ENCODE measurements around the gene HOMER3.
"Not testable (repeated sequence)": the region's sequence is repeated elsewhere in the genome, so short reads cannot be mapped to it uniquely, and the experiment has no call there.

HOMER3 gene

DNA sequence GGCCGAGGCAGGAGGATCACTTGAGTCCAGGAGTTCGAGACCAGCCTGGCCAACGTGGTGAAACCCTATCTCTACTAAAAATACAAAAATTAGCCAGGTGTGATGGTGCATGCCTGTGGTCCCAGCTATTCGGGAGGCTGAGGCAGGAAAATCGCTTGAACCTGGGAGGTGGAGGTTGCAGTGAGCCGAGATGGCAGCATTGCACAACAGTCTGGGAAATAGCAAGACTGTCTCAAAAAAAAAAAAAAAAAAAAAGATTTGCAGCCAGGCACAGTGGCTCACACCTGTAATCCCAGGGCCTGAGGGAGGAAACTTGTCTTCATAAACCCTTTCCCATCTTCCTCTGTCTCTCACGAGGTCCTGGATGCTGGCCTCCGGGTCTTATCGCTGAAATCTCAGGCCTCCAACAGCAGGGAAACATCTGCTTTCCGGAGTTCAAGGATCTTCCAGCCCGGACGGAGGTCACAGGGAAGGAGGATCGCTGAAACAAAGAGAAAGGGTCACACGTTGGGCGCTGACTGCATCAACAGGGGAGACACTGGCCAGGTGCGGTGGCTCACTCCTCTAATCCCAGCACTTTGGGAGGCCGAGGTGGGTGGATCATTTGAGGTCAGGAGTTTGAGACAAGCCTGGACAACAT lies 11.5 kb upstream of the HOMER3 start:
- DNase-seq: not testable (repeated sequence)

DNA sequence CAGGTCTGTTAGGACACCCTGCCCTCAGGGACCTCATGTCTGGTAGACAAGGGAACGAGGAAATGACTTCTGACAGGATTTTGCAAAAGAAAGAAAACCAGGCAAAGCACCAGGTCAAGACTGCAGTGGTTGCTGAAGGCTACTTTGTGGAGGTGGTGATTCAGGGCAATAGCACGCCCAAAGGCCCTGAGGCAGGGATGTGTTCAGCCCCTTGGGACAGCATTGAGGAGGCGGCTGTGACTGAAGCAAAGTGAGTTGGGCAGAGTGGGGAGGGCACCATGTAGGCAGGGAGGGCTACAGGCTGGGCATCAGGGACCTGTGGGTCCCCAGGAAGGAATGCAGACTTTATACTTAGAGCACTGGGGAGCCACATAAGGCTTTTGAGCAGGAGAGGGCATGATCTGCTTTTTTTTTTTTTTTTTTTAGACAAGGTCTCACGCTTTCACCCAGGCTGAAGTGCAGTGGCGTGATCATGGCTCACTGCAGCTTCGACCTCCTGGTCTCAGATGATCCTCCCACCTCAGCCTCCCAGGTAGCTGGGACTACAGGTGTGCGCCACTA lies 10.8 kb upstream of the HOMER3 start:
- no peak for DNase-seq

DNA sequence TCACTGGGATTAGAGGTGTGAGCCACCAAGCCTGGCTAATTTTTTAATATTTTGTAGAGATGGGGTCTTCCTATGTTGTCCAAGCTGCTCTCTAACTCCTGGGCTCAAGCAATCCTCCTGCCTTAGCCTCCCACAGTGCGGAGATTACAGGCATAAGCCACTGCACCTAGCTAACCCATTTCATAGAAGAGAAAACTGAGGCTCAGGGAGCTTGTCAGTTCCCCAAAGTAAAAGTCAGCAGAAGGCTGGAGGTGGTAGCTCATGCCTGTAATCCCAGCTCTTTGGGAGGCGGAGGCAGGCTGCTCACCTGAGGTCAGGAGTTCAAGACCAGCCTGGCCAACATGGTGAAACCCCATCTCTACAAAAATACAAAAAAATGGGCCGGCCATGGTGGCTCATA lies 8.8 kb upstream of the HOMER3 start:
- no peak for DNase-seq

DNA sequence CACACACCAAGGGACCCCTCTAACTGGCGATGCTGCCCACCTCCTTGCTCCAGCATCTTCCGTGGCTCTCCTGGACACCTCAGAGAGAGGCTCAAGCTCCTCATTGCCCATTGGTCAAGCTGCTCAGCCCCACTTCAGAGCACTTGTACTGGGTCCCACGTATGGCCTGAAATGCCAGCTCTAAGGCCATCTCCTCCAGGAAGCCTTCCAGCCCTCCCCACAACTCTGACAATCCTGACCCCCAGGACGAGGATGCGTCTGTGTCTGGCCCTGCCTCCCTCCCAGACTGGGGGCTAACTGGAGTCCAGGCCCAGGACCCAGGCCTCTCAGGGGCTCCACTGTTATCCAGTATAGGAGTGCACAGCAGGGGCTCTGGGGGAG lies 7.9 kb upstream of the HOMER3 start:
- DNase-seq: no peak

DNA sequence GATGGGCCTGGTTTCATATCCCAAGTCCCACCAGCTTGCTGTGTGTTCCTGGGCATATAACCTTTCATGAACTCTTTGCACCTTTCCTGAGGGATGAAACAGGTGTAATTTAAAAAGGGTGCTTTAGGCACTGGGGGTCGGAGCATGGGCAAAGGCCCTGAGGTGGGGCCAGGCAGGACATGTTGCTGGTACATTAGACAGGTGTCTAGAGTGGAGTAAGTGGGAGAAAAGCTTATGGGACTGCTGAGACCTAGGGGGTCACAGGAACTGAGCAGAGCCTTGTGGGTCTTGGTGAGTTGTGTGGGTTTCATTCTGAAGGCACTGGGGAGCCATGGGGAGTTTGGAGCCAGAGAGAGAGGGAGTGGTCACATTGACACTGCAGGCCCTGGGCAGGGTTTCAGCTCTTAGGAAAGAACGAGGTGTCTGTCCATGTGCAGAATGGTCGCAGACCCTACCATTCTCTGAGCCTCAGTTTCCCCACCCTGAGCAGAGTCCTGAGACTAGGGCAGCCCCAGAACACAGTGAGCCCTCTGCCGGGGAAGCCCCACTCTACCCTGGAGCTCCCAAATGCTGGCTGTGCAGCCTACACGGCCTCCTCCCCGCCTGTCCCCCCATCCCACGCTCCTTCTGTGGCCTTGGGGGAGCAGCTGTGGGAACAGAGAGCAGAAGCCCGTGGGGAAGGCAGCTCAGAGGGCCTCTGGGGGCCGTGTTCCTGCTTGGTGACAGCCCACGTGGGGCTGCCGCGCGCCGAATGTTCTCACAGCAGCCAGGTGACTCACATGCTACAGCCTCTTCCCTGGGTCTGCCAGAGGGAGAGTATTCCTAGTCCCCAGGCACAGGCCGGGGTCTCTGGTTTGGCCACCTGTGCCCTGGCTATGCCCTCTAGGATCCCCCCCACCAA lies 7.3 kb upstream of the HOMER3 start:
- no peak for DNase-seq

DNA sequence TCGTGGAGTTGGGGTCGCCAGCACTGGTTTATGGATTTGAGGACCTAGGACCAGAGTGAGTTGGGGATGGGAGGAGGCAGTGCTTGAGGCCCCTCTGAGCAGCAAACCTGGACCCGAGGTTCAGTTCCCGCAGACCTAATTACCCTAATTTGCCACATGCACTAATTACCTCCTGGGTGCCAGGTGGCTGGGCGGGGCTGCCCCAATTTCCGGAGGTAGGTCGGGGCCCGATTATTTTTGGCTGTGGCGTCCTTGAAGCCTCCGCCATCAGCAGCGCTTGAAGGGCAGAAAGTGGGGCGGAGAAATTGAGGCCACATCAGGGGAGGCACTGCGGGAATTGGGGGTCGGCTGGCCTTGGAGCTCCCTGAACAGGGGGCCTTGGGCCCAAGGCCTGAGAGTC lies 5.9 kb upstream of the HOMER3 start:
- DNase-seq: no peak

DNA sequence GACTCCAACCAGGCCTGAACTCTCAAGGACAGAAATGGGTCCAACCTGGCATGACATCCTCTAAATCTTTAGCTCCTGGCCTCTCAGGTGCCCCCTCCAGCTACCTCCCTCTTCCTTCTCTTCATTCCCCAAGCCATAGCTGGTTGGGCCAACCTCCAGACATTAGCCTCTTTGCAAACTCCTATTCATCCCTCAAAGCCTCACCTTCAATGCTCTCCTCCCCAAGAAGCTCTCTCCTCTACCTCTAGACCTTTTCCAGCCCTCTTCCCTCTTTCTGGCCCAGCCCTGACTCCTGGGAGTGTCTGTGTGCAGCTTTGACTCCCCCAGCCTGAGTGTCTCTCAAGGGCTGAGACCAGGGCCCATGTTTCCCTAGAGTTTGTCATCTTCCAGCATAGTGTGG lies 5.3 kb upstream of the HOMER3 start:
- no peak for DNase-seq

DNA sequence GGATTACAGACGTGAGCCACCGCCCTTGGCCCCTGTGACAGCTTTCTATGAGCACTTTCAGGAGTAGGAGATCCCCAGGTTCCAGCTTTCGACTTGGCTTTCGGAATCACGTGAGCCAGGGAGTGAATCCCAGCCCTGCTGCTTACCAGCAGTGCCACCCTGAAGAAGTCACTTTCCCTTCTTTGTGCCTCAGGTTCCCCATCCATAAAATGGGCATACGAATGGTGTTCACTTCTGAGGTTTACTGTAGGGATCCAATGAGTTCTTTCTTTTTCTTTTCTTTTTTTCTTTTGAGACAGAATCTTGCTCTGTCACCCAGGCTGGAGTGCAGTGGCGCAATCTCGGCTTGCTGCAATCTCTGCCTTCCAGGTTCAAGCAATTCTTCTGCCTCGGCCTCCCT lies 4.3 kb upstream of the HOMER3 start:
- DNase-seq: no peak

DNA sequence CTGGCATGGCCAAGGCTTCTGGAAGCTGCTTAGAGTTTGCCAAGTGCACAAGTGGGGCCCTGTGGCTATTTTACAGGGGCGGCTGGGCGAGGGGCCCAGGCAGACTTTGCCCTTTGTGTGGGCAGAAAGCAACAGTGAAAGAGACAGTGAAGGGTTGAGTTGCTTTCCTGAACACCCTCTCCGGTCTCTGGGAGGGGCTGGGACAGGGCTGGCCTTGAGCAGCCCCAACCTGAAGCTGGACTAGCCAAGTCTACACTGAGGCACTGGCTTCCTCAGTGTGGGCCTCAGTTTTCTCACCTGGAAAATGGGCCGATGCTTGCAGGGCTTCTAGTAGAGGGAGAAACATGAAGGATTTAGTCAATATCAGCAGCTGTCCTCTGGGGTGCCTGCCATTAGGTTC lies 2.4 kb upstream of the HOMER3 start:
- no peak for DNase-seq

DNA sequence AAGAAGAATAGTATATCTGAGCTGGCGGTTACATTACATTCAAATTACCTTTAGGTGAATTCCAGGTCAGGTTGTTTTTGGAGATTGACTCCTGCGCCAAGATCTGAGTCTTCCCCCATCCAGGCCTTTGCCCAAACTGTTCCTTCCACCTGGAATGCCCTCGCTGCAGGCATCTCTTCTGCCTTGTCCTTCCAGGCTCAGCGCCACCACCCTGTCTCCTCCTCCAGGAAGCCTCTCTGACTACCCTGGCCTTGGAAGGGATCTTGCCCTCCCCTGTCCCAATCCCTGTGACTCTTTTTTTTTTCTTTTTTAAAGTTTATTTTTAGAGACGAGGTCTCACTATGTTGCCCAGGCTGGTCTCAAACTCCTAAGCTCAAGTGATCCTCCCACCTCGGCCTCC lies 1.7 kb upstream of the HOMER3 start:
- no peak for DNase-seq

DNA sequence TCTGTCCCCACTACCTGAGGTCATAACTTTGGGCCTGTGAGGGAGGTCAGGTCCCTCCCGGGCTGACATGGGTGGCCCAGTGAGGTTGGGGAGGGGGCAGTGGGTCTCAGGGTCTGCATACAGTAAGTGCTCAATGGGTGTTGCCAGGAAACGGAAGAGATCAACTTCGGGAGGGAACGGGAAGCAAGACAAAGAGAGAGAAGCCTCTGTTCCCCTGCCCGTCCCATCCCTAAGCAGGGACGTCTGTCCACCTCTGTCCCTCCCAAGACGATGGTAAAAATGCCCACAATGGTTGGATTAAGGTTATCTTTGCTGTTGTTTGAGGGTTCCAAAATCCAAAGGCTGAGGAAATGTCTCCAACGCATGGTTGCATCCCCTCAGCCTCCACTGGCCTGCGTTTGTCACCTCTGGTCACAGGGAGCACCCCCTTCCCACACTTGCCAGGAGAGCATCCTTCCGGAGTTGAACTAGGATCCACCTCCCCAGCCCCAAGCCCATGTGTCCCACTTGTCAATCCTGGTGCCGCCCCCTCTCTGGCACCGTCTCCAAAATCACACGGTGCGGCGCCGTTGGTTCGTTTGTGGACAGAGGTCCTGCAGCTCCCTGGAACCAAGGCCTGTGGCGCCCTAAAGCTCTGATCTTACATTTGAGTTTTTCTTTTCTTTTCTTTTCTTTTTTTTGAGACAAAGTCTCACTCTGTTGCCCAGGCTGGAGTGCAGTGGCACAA lies 774 bp upstream of the HOMER3 start:
- no peak for DNase-seq

DNA sequence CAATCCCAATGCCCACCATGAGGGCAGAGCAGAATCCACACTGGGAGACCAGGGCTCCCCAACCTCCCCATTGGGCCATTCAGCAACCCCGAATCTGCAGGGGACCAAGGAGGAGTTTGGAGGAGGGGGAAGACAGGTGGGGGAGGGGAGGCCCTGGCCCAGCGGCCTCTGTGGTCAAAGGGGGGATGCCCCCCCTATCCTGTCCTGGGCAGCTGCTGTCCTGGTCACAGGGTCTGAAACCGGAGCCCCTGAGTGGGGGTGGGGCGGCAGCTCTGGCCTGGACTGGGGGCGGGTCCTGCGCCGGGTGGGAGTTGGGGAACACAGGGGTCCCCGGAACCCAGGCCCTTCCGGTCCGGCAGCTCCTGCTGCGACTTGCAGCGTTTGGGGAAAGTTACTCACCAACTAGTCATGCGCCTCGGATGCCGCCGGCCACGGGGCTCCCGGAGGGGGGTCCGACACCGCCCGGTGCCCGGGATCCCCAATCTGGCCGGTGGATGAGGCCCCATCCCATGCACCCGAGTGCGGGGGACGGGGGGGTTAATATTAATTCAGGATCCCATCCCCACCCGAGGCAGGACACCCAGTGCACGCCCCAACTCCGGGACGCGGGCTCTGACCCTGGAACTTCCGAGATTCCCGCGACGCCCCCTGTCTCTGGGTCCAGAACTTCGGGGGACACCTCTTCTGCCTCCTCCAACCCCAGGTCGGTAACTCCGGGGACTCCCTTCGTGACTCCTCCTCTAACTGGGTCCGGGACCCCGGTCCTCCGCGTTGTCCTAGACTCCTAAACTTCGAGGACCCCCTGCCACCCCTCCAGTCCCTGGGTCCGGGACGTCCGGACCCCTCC lies 872 bp downstream of the HOMER3 start:
- no peak for DNase-seq

DNA sequence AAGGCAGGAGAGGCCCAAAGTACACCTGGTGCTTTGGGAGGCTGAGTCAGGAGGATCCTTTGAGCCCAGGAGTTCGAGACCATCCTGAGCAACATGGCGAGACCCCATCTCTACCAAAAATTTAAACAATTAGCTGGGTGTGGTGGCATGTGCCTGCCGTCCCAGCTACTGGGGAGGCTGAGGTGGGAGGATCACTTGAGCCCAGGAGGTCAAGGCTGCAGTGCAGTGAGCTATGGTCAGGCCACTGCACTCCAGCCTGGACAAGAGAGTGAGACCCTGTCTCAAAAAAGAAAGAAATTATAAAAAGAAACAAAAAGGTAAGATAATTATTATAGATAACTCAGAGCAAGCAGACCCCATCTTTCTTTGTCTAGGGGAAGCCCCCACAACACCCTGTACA lies 1.9 kb downstream of the HOMER3 start:
- no peak for DNase-seq

DNA sequence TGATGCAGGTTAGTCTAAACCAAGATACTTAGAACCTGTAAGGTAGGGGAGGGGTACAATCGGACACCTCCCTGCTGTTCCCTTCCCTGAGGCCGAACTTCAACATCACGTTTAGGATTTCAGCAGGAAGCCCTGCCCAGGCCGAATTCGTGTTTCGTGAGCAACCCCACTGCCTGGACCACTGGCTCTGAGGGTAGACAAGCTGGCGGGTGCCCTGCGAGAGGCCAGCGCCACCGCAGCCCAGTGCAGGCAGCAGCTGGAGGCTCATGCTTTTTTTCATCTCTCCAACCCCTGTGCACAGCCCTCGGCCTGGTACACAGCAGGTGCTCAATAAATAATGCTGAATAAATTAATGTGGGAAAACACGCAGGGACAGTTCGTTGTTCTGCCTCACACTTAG lies 7.7 kb downstream of the HOMER3 start:
- no peak for DNase-seq

DNA sequence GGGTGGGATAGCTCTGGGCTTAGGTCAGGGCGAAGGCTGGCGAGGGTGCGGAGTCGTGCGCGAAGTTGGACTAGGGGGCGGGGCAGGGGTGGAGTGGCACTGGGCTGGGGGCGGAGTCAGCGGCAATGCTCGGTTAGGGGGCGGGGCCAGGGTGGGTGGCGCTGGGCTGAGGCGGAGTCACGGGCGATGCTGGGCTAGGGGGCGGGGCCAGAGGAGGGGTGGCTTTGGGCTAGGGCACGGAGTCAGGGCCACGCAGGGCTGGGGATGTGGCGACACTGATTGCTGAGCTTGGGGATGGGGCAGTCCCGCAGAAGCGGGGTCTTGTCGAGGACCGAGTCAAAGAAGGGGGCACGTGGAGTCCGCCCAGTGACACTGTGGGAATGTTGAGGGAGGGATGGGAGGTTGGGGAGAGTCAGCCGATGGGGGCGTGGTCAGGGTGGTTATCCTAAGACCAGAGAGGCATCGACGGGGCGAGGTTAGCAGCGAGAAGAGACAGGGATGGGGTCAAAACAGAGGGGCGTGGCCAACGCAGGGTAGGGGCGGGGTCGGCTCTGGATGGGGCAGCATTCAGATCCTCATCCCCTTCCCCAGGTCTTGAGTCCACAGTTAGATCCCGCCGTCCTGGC lies 8.7 kb downstream of the HOMER3 start:
- peak; percentile 65 to 79 (median 71) for DNase-seq

DNA sequence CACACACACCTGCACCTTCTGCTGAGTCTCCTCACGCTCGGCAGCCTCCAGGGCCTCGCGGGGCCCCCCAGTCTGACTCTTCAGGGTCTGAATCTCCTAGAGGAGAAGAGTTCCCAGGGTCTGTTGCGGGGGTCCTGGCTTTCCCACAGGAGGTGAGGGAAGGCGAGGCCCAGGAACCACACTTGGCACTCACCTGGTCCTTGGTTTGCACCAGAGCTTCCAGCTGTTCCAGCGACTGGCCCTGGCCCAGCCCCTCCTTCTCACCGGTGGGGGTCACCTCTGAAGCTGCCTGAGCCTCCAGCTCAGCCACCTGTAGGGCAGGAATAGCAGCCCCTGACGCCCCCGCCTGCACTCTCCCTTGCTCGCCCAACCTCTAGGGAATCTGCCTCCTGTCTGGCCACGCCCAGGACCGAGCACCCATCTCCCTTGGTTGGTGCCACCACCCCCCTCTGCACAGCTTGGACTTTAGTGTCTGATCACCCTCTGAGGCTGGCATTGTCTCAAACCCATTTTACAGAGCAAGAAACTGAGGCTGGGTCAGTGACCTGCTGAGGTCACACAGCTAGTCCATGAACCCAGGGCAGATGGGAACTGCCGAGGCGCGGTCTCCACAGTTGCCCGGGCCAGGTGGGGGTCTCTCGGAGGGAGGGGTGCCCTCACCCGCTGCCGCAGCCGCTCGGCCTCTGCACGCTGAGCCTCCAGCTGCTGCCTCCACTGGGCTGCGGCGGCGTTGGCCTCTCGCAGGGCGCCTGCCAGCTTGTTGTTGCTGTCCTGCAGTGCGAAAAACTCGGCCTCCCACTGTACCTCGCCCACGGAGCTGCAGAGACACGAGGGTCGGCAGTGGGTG lies 9.5 kb downstream of the HOMER3 start:
- DNase-seq: no peak

DNA sequence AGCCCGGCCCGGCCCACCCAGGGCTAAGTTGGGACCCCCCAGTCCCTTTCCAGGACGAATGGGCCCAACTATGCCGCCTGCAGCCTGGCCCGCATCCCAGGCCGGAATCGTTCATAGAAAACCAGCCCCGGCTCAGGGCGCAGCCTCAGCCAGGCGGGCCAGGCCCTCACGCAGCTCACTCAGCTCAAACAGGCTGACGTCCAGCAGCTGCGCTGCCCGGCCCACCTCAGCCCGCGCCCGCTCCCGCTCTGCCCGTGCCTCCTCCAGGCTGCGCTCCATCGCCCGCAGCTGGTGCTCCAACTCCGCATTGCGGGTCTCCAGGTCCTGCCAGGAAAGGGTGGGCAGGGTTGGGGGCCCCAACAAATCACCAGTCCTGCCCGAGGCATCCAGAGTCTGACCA lies 11.7 kb downstream of the HOMER3 start:
- DNase-seq: no peak

DNA sequence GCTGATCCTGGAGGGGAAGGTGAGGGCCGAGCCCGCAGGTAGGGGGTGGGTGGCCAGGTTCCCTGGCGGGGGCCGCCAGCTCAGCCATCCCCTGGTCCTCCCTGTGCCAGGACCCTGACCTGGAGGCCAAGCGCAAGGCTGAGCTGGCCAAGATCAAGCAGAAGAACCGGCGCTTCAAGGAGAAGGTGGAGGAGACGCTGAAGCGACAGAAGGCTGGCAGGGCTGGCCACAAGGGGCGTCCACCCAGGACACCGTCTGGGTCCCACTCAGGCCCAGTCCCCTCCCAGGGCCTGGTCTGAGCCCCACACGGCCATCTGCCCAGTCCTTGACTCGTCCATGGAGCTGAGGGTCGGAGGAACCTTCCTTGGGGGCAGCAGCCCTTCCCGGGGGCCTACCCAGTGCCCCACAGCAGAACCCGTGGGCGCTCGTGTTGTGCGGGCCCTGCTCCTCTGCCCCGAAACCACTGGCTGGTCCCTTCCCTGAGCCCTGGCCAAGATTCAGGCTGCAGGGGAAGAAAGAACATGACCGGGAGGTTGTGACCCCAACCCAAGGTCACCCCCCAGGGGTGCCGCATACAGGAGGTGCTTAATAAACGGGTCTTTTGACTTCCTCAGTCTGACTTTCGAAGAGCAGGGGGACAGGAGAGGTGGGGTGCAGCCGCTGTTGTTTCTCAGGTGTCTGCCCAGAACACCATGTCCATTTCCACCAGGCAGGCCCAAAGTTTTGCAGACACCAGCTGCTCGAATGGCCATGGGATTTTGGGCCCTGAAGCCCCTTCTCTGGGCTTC lies 12.8 kb downstream of the HOMER3 start:
- DNase-seq: no peak

DNA sequence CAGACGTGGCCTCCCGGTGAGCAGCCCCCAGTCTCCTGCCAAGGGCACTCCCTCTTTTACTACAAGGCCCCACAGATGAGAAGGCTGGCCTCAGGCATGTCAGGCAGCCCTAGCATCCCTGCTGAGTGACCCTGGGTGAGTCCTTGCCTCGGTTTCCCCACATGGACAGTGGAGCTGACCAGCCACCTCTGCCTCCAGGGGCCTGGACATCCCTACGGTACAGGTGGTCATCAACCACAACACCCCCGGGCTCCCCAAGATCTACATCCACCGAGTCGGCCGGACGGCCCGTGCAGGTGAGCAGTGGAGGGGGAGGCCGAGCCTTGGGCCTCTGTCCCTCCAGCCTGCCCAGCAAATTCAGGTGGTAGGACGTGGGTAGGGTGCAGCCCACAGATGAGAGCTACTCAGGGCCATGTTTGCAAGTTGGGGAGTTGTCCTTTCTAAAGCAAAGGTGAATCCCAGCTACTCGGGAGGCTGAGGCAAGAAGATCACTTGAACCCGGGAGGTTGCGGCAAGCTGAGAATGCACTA lies 16.3 kb downstream of the HOMER3 start:
- no peak for DNase-seq

Measured in activated CD4-positive, CD25-positive, alpha-beta regulatory T cell (primary cell).